Liver (tissue), 9 donors: ENCODE results near the gene HIRIP3. TPM values are rescaled to one million over a fixed set of nuclear protein-coding genes. Genes with fewer than 3 reads are reported as not detected.
"Not testable (repeated sequence)": the region's sequence is repeated elsewhere in the genome, so short reads cannot be mapped to it uniquely, and the experiment has no call there.

Experiments
- DNase-seq: peaks from one replicate; pipeline ENCODE4 v3.0.0-alpha.2; 2017; ENCODE audit warnings: low spot score
- H3K27ac ChIP-seq, 2 donors: one replicate each; pipeline ENCODE4 v1.7.0; 2013; ENCODE audit warnings: inconsistent platforms in 2 of 2, low read length in 2 of 2, control low read depth in 1 of 2, low read depth in 1 of 2, mild to moderate bottlenecking in 1 of 2
- H3K27me3 ChIP-seq, 4 donors: one replicate each; pipeline versions ENCODE4 v1.6.1 to v1.7.0; 2013; ENCODE audit warnings: low read length in 3 of 4, inconsistent platforms in 1 of 4, mild to moderate bottlenecking in 1 of 4, moderate library complexity in 1 of 4; ENCODE audit not compliant: control insufficient read depth in 4 of 4, insufficient read depth in 4 of 4
- H3K36me3 ChIP-seq, 4 donors: one replicate each; pipeline versions ENCODE4 v1.6.1 to v1.7.0; 2013; ENCODE audit warnings: low read length in 3 of 4, mild to moderate bottlenecking in 3 of 4, low read depth in 1 of 4, moderate library complexity in 1 of 4; ENCODE audit not compliant: control insufficient read depth in 4 of 4, insufficient read depth in 3 of 4
- H3K4me1 ChIP-seq, 4 donors: one replicate each; pipeline versions ENCODE4 v1.6.1 to v1.7.0; 2013; ENCODE audit warnings: low read length in 3 of 4, mild to moderate bottlenecking in 3 of 4, moderate library complexity in 1 of 4; ENCODE audit not compliant: control insufficient read depth in 4 of 4, insufficient read depth in 4 of 4
- H3K4me3 ChIP-seq, 3 donors: one replicate each; pipeline versions ENCODE4 v1.6.1 to v1.7.0; 2013; ENCODE audit warnings: low read length in 3 of 3, control low read depth in 1 of 3, low read depth in 1 of 3, mild to moderate bottlenecking in 1 of 3
- H3K9ac ChIP-seq, 2 donors: one replicate each; pipeline ENCODE4 v1.7.0; 2013; ENCODE audit warnings: low read length in 2 of 2, mild to moderate bottlenecking in 2 of 2, moderate library complexity in 2 of 2, control low read depth in 1 of 2, low read depth in 1 of 2
- H3K9me3 ChIP-seq, 4 donors: one replicate each; pipeline versions ENCODE4 v1.6.1 to v1.7.0; 2013; ENCODE audit warnings: low read length in 3 of 4; ENCODE audit not compliant: control insufficient read depth in 4 of 4
- CTCF ChIP-seq: fragments of 150-350 bp; IDR thresholded peaks from 2 replicates; pipeline ENCODE4 v1.5.1; 2017; ENCODE audit warnings: improper control_type of control experiment, low read depth, low read length; ENCODE audit not compliant: missing input control
- FOXA1 ChIP-seq: IDR thresholded peaks from 2 replicates; pipeline ENCODE4 v1.6.1; 2016; ENCODE audit warnings: antibody characterized with exemption
- FOXA2 ChIP-seq: IDR thresholded peaks from 2 replicates; pipeline ENCODE4 v1.6.1; 2016; ENCODE audit warnings: antibody characterized with exemption
- GABPA ChIP-seq, 2 donors: IDR thresholded peaks in 1 of 2; conservative IDR thresholded peaks in 1 of 2; 2 replicates each; pipeline ENCODE4 v1.6.1; 2016; ENCODE audit warnings: antibody characterized with exemption in 2 of 2, mild to moderate bottlenecking in 1 of 2, moderate library complexity in 1 of 2
- HNF4A ChIP-seq, 2 donors: conservative IDR thresholded peaks; 2 replicates each; pipeline ENCODE4 v1.6.1; 2016; ENCODE audit warnings: antibody characterized with exemption in 2 of 2, mild to moderate bottlenecking in 2 of 2
- JUND ChIP-seq, 2 donors: IDR thresholded peaks; 2 replicates each; pipeline ENCODE4 v1.6.1; 2016; ENCODE audit warnings: antibody characterized with exemption in 2 of 2
- NR2F2 ChIP-seq: IDR thresholded peaks from 2 replicates; pipeline ENCODE4 v1.6.1; 2016; ENCODE audit warnings: antibody characterized with exemption
- RAD21 ChIP-seq, 2 donors: IDR thresholded peaks; 2 replicates each; pipeline ENCODE4 v1.6.1; 2016; ENCODE audit warnings: antibody characterized with exemption in 2 of 2, mild to moderate bottlenecking in 2 of 2
- RXRA ChIP-seq, 2 donors: IDR thresholded peaks; 2 replicates each; pipeline ENCODE4 v1.6.1; 2017 to 2018; ENCODE audit warnings: antibody characterized with exemption in 2 of 2, mild to moderate bottlenecking in 1 of 2
- TAF1 ChIP-seq: conservative IDR thresholded peaks from 2 replicates; pipeline ENCODE4 v1.6.1; 2016; ENCODE audit warnings: antibody characterized with exemption, mild to moderate bottlenecking
- YY1 ChIP-seq: IDR thresholded peaks from 2 replicates; pipeline ENCODE4 v1.6.1; 2016; ENCODE audit warnings: antibody characterized with exemption, mild to moderate bottlenecking
- ZBTB33 ChIP-seq: IDR thresholded peaks from 2 replicates; pipeline ENCODE4 v1.6.1; 2016; ENCODE audit warnings: antibody characterized with exemption
- WGBS: extraction: QIAGEN DNeasy Blood & Tissue Kit; methylation state at CpG from one replicate; pipeline ENCODE4 v1.1.7; 2013; 5-methylcytosine and 5-hydroxymethylcytosine counted together
- polyA plus RNA-seq, 2 donors: library from polyadenylated mRNA; stranded (reverse) in 1 of 2; unstranded in 1 of 2; fragments of 200-250 nt in 1 of 2; fragments of >200 nt in 1 of 2; fragmentation: Nextera tagmentation in 1 of 2; extraction: Ambion mirVana in 1 of 2; gene quantifications; one replicate each; pipeline versions ENCODE4 v1.2.1 to v1.2.3, GENCODE V29; 2013 to 2015
- total RNA-seq, 2 donors: library from RNA; depleted of rRNA; stranded (reverse); fragments of >200 nt; gene quantifications; one replicate each; pipeline ENCODE4 v1.2.3, GENCODE V29; 2014
- TF ChIP-seq, protein P1 (sequence below): IDR thresholded peaks from 2 replicates; pipeline ENCODE4 v1.6.1; 2016; ENCODE audit warnings: antibody characterized with exemption
- TF ChIP-seq, protein P2 (sequence below): IDR thresholded peaks from 2 replicates; pipeline ENCODE4 v1.6.1; 2016; ENCODE audit warnings: antibody characterized with exemption
- donor health status: healthy.
- donor health status: healthy.
- donor health status: healthy.
- donor health status: healthy.
- donor health status: healthy.

The HIRIP3 gene
- 10 to 100 TPM in 1 of 2 donors, 1 to 10 TPM in 1; 9.2 to 10.5 TPM for total RNA-seq
- polyA plus RNA-seq, result 1 to 10 TPM; 5.7 to 9.0 TPM

GRCh38 chr16:29995324-29995910 lies at the start of gene HIRIP3:
HIRIP3 (minus strand) TSS chr16:29995617; CDS start chr16:29995605, 12 bp downstream.
- peaks cover 0 to 27% (median 11%) of the 10 kb centered on the region in 4 donors for H3K36me3 ChIP-seq
- peak within 1 kb of the TSS; percentile 65 to 98 (median 74) for H3K4me3 ChIP-seq
- peaks cover 2 to 26% (median 18%) of the 10 kb centered on the region in 4 donors for H3K4me1 ChIP-seq
- peak; percentile 87 for DNase-seq
- TF ChIP-seq YY1, result no peak
- TF ChIP-seq RXRA (IDR thresholded peaks at IDR 0.05), result no peak
- peak; percentile 68 for TF ChIP-seq ZBTB33
- TF ChIP-seq, protein P1, sequence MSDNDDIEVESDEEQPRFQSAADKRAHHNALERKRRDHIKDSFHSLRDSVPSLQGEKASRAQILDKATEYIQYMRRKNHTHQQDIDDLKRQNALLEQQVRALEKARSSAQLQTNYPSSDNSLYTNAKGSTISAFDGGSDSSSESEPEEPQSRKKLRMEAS, result peak; percentile 58
- TF ChIP-seq FOXA1, result no peak
- TF ChIP-seq FOXA2, result no peak
- no peak for TF ChIP-seq GABPA (IDR thresholded peaks at IDR 0.05 in 1 of 2, conservative IDR thresholded peaks at IDR 0.05 in 1 of 2)
- no peaks in the 10 kb centered on the region for H3K27me3 ChIP-seq
- H3K9me3 ChIP-seq, result no peaks in the 10 kb centered on the region
- H3K9ac ChIP-seq, result peak within 1 kb of the TSS; percentile 99 to 100
- WGBS, result under 1% methylated on average over 53 of the region's 53 CpGs
- H3K27ac ChIP-seq, result peak within 1 kb of the TSS; percentile 99 to 100

DNA sequence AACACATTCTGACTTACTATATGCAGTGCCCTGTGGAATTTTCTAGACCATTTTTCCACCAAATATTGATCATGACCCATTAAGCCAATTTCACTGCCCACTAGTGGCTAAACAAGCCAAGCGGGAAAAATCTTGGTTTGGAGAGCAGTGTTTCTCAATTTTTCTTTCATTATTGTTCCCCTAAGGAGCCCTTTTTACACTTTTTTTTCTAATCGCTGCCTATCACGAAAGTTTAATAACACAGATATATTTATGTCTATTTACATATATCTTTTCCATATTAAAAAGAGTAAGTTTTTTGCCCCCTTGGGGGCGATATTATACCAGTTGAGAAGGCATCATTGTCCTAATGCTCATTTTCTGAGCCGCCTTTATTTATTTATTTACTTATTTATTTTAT lies 46.4 kb upstream of the HIRIP3 start:
- H3K36me3 ChIP-seq, result no peaks in the 10 kb centered on the region
- no peak overlapping the region for H3K4me3 ChIP-seq
- no peak overlapping the region for H3K9ac ChIP-seq
- H3K4me1 ChIP-seq, result no peaks in the 10 kb centered on the region
- WGBS, result 31% methylated on average over 5 of the region's 5 CpGs
- no peak for DNase-seq
- no peaks in the 10 kb centered on the region for H3K9me3 ChIP-seq
- TF ChIP-seq, protein P1, result no peak
- peak; percentile 59 to 67 for TF ChIP-seq RAD21 (IDR thresholded peaks at IDR 0.05)
- no peaks in the 10 kb centered on the region for H3K27me3 ChIP-seq
- H3K27ac ChIP-seq, result no peak overlapping the region

- H3K9ac ChIP-seq, H3K36me3 ChIP-seq, H3K4me1 ChIP-seq, H3K9me3 ChIP-seq, DNase-seq, H3K27ac ChIP-seq, H3K27me3 ChIP-seq, H3K4me3 ChIP-seq: not testable (repeated sequence)
- 90% methylated on average over 5 of the region's 5 CpGs for WGBS
Measured at GRCh38 chr16:30040690-30041089, 45.3 kb upstream of the HIRIP3 start.

DNA sequence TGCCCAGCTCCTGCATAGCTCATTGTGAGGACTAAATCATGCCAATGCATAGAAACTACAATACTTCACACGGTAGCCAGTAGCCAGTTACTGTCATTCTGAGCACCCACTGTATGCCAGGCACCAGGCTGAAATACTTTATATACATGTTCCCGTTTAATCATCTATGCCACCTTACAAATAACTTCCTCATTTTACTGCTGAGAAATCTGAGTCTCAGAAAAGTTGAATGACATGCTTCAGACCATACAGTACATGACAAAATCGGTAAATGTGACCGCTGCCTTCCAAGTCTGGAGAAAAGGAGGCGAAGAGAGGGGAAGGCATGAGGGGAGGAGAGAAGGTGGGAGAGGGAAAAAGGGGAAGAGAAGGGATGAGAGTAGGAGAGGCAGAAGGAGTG lies 44.8 kb upstream of the HIRIP3 start:
- Histone ChIP-seq H3K4me3 (no peak overlapping the region), H3K27me3 (no peaks in the 10 kb centered on the region), H3K27ac (no peak overlapping the region), H3K36me3 (no peaks in the 10 kb centered on the region), H3K9me3 (no peaks in the 10 kb centered on the region), H3K9ac (no peak overlapping the region), H3K4me1 (no peaks in the 10 kb centered on the region)
- no peak for TF ChIP-seq HNF4A (conservative IDR thresholded peaks at IDR 0.05)
- TF ChIP-seq CTCF, result no peak
- no peak for TF ChIP-seq TAF1
- no peak for TF ChIP-seq YY1
- TF ChIP-seq GABPA (IDR thresholded peaks at IDR 0.05 in 1 of 2, conservative IDR thresholded peaks at IDR 0.05 in 1 of 2), result no peak
- TF ChIP-seq JUND (IDR thresholded peaks at IDR 0.05), result no peak
- TF ChIP-seq, protein P2, sequence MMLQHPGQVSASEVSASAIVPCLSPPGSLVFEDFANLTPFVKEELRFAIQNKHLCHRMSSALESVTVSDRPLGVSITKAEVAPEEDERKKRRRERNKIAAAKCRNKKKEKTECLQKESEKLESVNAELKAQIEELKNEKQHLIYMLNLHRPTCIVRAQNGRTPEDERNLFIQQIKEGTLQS, result no peak
- no peak for TF ChIP-seq RXRA (IDR thresholded peaks at IDR 0.05)
- TF ChIP-seq NR2F2, result no peak
- TF ChIP-seq FOXA2, result no peak
- no peak for TF ChIP-seq RAD21 (IDR thresholded peaks at IDR 0.05)
- 67% methylated on average over 5 of the region's 5 CpGs for WGBS
- no peak for DNase-seq
